Measurements from ENCODE around the gene DNAAF9. TPM values are rescaled to one million over a fixed set of nuclear protein-coding genes. Genes with fewer than 3 reads are reported as not detected.

The DNAAF9 gene
- total RNA-seq = 10 to 100 TPM in 1 of 3 donors, 1 to 10 TPM in 2; 1.9 to 25.4 (median 3.9) TPM
- long read RNA-seq, donor 1, full-length matches to known transcripts = 4 of 18 reads
- long read RNA-seq, donor 1, partial matches to known transcripts = 3 of 18 reads
- long read RNA-seq, donor 1, other reads (novel, unspliced or antisense) = 11 of 18 reads
- long read RNA-seq, donor 2, partial matches to known transcripts = 0 of 1 reads
- long read RNA-seq, donor 2, other reads (novel, unspliced or antisense) = 1 of 1 reads

GRCh38 chr20:3407040-3407770, at the start of gene DNAAF9:
Gene DNAAF9 (minus strand): TSS chr20:3407669. CDS start chr20:3407557, 112 bp downstream.
- Histone ChIP-seq H3K4me3 (peak within 1 kb of the TSS; percentile 31), H3K9me3 (no peaks in the 10 kb centered on the region), H3K4me1 (ENCODE audit: low read depth) (peaks cover 5% of the 10 kb centered on the region), H3K36me3 (ENCODE audit: low read depth) (no peaks in the 10 kb centered on the region)
- DNase-seq (peak in 1 of 3 donors; percentile 31), ATAC-seq (peak; percentile 66)
- intact Hi-C loops (cut with DNase I, micrococcal nuclease) = no loop called here
- TF ChIP-seq CTCF (IDR thresholded peaks at IDR 0.05) = no peak

DNA sequence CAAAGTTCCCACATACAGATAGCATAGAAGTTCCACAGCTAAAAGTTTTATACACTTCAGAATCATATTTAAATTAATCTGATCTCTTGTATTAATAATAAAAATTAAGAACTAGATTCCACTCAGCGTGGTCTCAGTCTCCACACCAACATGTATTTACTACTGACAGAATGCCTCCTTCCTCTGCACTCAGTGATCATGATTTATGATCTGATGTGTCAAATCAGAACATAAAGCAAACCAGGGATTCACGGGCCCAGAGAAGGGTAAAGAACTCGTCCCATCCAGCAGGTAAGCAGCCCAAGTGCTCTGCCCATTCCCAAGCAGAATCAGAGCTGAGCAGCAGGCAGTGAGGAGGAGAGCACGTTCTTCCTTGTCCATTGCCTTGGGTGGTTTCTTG, 49.2 kb upstream of the DNAAF9 start:
- Histone ChIP-seq H3K36me3 (ENCODE audit: low read depth) (no peaks in the 10 kb centered on the region), H3K4me3 (no peak overlapping the region), H3K4me1 (ENCODE audit: low read depth) (no peaks in the 10 kb centered on the region), H3K9me3 (no peaks in the 10 kb centered on the region)
- no peak for ATAC-seq
- intact Hi-C loops (cut with DNase I, micrococcal nuclease) = no loop called here
- TF ChIP-seq CTCF (IDR thresholded peaks at IDR 0.05) = no peak
- no peak for DNase-seq

- no peaks in the 10 kb centered on the region for H3K4me1 ChIP-seq (ENCODE audit: low read depth)
- no peak for TF ChIP-seq CTCF (IDR thresholded peaks at IDR 0.05)
- no peak overlapping the region for H3K4me3 ChIP-seq
- no peaks in the 10 kb centered on the region for H3K36me3 ChIP-seq (ENCODE audit: low read depth)
- ATAC-seq (no peak), DNase-seq (no peak)
- no peaks in the 10 kb centered on the region for H3K9me3 ChIP-seq
- intact Hi-C loops (cut with DNase I, micrococcal nuclease) = no loop called here
Measured at GRCh38 chr20:3454831-3455230, 47.4 kb upstream of the DNAAF9 start.

- intact Hi-C loops (cut with DNase I, micrococcal nuclease) = no loop called here
- no peak for DNase-seq
- H3K4me1 ChIP-seq (ENCODE audit: low read depth) = no peaks in the 10 kb centered on the region
- no peak for TF ChIP-seq CTCF (IDR thresholded peaks at IDR 0.05)
- ATAC-seq = no peak
- H3K36me3 ChIP-seq (ENCODE audit: low read depth) = no peaks in the 10 kb centered on the region
- H3K9me3 ChIP-seq = no peaks in the 10 kb centered on the region
- H3K4me3 ChIP-seq = no peak overlapping the region
Measured at GRCh38 chr20:3452690-3453089, 45.2 kb upstream of the DNAAF9 start.

DNA sequence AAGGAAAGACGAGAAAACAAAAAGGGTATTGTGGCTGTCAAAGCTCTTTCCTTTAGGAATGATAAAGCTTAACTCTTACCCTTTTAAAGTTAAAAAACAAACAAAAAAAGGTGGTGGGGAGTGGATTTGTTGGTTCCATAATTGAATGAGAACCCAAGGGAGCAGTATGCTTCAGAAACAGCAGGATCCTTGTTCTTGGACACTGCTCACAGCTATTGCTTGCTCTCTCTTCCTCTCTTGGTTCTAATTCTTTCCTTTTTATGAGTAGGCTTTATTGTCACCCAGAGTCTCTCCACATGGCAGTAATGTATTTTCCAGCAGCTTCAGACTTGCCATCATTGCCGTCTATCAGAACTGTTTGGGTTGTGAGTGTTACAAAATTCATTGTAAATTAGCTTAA, 44.7 kb upstream of the DNAAF9 start:
- Histone ChIP-seq H3K36me3 (ENCODE audit: low read depth) (no peaks in the 10 kb centered on the region), H3K4me1 (ENCODE audit: low read depth) (no peaks in the 10 kb centered on the region), H3K9me3 (no peaks in the 10 kb centered on the region), H3K4me3 (no peak overlapping the region)
- intact Hi-C loops (cut with DNase I, micrococcal nuclease) = no loop called here
- DNase-seq = no peak
- no peak for ATAC-seq
- no peak for TF ChIP-seq CTCF (IDR thresholded peaks at IDR 0.05)
